Ascending aorta (tissue), 2 donors: ENCODE results near the gene DOCK2. TPM values are rescaled to one million over a fixed set of nuclear protein-coding genes. Genes with fewer than 3 reads are reported as not detected.

Experiments used
- DNase-seq, 2 donors: peaks; one replicate each; pipeline ENCODE4 v3.0.0-alpha.2; 2019; ENCODE audit warnings: low spot score in 2 of 2
- H3K27ac ChIP-seq, 2 donors: fragments of 200-600 bp; sonication (generic); one replicate each; pipeline ENCODE4 v1.5.1; 2016 to 2017; ENCODE audit warnings: mild to moderate bottlenecking in 1 of 2
- H3K27me3 ChIP-seq: fragments of 200-600 bp; sonication (generic); one replicate; pipeline ENCODE4 v1.5.1; 2017
- H3K36me3 ChIP-seq, 2 donors: fragments of 200-600 bp; sonication (generic); one replicate each; pipeline ENCODE4 v1.5.1; 2016
- H3K4me1 ChIP-seq, 2 donors: fragments of 200-600 bp; sonication (generic); one replicate each; pipeline ENCODE4 v1.5.1; 2016 to 2017; ENCODE audit warnings: mild to moderate bottlenecking in 1 of 2
- H3K4me3 ChIP-seq, 2 donors: fragments of 200-600 bp; sonication (generic); one replicate each; pipeline ENCODE4 v1.5.1; 2016 to 2017; ENCODE audit warnings: mild to moderate bottlenecking in 1 of 2
- H3K9me3 ChIP-seq, 2 donors: fragments of 200-600 bp; sonication (generic); one replicate each; pipeline ENCODE4 v1.5.1; 2016
- intact Hi-C: fragments of 100-400 bp; cut with DNase I; formaldehyde crosslinking; loops from one replicate; pipeline ENCODE4 v1.15.1; 2023
- total RNA-seq: library from RNA; depleted of rRNA; stranded (reverse); fragments of >200 nt; gene quantifications from one replicate; pipeline ENCODE4 v1.1.0, GENCODE V29; 2016
- TF ChIP-seq, protein P1 (sequence below), 3 experiments: fragments of 200-600 bp in 2 of 3; fragments of 450-650 bp in 1 of 3; sonication (generic) in 2 of 3; IDR thresholded peaks; one replicate each; pipeline ENCODE4 v1.5.1; 2016 to 2019; ENCODE audit warnings: antibody characterized with exemption in 3 of 3, mild to moderate bottlenecking in 1 of 3, moderate library complexity in 1 of 3

The DOCK2 gene
- total RNA-seq, 1 donor from 2014 or later = 33.1 TPM

DNA sequence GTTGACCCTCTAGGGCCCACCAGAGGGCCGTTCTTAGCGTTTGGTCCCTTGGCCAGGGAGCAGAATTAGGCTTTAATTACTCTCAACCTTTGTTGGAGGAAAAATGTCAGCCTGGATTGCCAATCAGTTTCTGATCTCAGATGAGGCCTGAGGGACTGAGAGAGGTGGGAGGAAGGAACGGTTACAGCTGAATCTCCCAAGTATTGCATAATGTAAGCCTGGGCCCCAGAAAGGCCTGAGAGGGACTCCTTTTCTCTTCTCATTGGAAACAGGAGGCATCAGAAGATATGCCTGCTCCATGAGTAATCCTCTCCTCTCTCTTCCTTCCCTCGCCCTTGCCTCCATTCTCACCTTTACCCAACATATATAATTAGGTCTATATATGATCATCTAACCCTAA, 237.5 kb downstream of the DOCK2 start:
- H3K4me3 ChIP-seq = no peak overlapping the region
- intact Hi-C loops = no loop called here
- H3K9me3 ChIP-seq = no peaks in the 10 kb centered on the region
- H3K27ac ChIP-seq = no peak overlapping the region
- H3K27me3 ChIP-seq = no peaks in the 10 kb centered on the region
- TF ChIP-seq, protein P1, sequence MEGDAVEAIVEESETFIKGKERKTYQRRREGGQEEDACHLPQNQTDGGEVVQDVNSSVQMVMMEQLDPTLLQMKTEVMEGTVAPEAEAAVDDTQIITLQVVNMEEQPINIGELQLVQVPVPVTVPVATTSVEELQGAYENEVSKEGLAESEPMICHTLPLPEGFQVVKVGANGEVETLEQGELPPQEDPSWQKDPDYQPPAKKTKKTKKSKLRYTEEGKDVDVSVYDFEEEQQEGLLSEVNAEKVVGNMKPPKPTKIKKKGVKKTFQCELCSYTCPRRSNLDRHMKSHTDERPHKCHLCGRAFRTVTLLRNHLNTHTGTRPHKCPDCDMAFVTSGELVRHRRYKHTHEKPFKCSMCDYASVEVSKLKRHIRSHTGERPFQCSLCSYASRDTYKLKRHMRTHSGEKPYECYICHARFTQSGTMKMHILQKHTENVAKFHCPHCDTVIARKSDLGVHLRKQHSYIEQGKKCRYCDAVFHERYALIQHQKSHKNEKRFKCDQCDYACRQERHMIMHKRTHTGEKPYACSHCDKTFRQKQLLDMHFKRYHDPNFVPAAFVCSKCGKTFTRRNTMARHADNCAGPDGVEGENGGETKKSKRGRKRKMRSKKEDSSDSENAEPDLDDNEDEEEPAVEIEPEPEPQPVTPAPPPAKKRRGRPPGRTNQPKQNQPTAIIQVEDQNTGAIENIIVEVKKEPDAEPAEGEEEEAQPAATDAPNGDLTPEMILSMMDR (IDR thresholded peaks at IDR 0.05) = no peak
- H3K4me1 ChIP-seq = no peaks in the 10 kb centered on the region
- no peak for DNase-seq
- H3K36me3 ChIP-seq = no peaks in the 10 kb centered on the region

DNA sequence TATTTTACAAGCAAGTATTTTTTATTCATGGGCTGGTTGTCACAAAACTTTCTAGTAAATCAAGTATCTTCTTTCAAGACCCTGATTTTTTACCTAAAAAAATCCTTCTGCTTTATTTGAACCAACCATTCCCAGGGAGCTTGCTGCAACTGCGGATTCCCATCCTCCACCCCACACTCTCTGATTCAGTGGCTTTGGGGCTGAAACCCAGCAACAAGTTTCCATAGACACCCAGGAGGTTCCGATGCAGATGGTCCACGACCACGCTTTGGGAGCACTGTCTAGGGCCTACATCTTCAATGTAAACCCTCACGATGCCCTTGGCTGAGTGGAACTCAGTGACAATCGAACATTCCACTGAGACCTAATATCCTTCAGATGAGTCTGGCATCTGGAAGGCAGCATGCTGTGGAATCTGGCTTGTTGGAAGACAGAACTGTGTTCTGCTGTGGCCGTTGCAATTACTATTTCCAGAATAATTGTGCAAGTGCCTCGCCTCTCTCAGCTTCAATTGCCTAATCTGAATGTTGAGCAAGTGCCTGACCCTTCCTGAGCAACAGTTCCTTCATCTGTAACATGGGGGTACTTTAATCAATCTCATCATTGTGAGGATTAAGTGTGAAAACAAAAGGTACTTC, 238.1 kb downstream of the DOCK2 start:
- no peaks in the 10 kb centered on the region for H3K4me1 ChIP-seq
- TF ChIP-seq, protein P1 (IDR thresholded peaks at IDR 0.05) = no peak
- H3K4me3 ChIP-seq = no peak overlapping the region
- no peaks in the 10 kb centered on the region for H3K27me3 ChIP-seq
- H3K9me3 ChIP-seq = no peaks in the 10 kb centered on the region
- intact Hi-C loops = no loop called here
- no peak overlapping the region for H3K27ac ChIP-seq
- no peak for DNase-seq
- no peaks in the 10 kb centered on the region for H3K36me3 ChIP-seq

DNA sequence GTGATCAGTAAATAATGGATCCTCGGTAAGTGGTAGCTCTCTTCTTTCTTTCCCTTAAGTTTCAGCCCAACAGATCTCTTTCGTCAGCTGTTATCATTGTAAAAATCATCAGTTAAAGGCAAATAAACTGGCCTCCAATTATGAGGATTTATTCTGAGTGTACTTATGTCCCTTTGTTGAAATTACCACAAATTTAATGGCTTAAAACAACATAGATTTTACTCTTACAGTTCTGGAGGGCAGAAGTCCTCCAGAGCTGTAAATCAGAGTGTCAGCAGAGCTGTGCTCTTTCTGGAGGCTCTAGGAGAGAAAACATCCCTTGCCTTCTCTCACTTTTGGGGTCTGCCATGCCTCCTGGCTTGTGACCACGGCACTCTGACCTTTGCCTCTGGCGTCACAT, 238.7 kb downstream of the DOCK2 start:
- Histone ChIP-seq H3K27ac (no peak overlapping the region), H3K9me3 (no peaks in the 10 kb centered on the region), H3K36me3 (no peaks in the 10 kb centered on the region), H3K4me1 (no peaks in the 10 kb centered on the region), H3K27me3 (no peaks in the 10 kb centered on the region), H3K4me3 (no peak overlapping the region)
- TF ChIP-seq, protein P1 (IDR thresholded peaks at IDR 0.05) = no peak
- no peak for DNase-seq
- intact Hi-C loops = no loop called here

DNA sequence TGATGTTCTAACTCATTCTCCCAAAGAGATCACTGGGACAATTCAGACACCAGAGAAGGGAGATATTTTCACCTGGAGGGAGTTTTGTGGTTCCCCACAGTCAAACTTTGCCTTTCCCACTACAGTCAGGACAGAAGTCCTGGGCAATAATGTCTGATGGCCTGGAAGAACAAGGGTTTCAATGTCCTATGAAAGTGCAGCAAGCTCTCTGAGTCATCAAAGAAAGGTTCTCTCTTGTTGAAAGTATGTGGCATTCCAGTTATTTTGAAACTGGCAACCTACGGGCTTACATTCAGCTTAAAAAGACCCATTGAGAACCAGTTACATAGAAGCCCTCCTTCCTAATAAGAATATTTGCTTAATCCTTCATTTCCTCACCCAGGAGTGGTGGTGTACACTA, 239.3 kb downstream of the DOCK2 start:
- TF ChIP-seq, protein P1 (IDR thresholded peaks at IDR 0.05) = no peak
- Histone ChIP-seq H3K27ac (no peak overlapping the region), H3K4me1 (no peaks in the 10 kb centered on the region), H3K27me3 (no peaks in the 10 kb centered on the region), H3K4me3 (no peak overlapping the region), H3K9me3 (no peaks in the 10 kb centered on the region), H3K36me3 (no peaks in the 10 kb centered on the region)
- intact Hi-C loops = no loop called here
- DNase-seq = no peak

DNA sequence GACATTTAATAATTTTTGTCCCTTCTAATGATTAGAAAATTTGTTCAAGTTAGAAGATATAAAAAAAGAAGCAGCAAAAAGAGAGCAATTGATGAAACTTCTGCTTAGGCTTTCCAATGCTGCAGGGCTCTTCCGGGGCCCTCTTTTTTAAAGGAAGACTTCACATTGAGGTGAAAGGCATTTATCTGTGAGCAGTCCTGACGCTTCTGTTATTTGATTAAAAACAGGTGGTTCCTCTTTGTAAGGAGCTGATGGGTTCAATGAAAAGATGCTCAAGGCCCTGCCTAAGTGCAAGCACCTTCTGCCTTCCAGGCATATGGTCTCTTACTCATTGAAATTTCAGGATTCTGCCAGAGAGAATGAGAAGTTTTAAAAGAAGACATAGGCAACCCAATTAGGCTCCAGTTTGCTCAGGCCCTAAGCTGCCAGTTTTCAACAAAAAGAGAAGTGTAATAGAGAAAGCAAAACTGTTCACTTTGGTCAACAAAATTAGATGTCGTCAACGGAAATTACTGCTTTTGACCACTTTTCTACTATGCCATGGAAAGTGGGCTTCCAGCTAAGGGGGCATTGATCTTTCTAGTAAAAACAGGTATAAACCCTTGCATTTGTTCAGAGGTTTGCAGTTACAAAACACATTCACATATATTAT, 243.1 kb downstream of the DOCK2 start:
- Histone ChIP-seq H3K4me3 (no peak overlapping the region), H3K36me3 (no peaks in the 10 kb centered on the region), H3K4me1 (no peaks in the 10 kb centered on the region), H3K9me3 (no peaks in the 10 kb centered on the region), H3K27ac (no peak overlapping the region), H3K27me3 (no peaks in the 10 kb centered on the region)
- intact Hi-C loops = no loop called here
- no peak for DNase-seq
- TF ChIP-seq, protein P1 (IDR thresholded peaks at IDR 0.05) = no peak
